HG03196 (cell line): ENCODE measurements around the gene ATP5MC2.
"Not testable (repeated sequence)": the region's sequence is repeated elsewhere in the genome, so short reads cannot be mapped to it uniquely, and the experiment has no call there.

Experiments
- ATAC-seq: cut with Tn5 transposase; IDR thresholded peaks from one replicate; pipeline ENCODE4 v1.9.1; 2021; ENCODE audit not compliant: unreplicated experiment

The ATP5MC2 gene

GRCh38 chr12:53675701-53676607 is at the start of gene ATP5MC2:
Gene ATP5MC2, minus strand, starts transcription at chr12:53676083. Its CDS starts 3,469 bp downstream, at chr12:53672614.
- ATAC-seq = peak; percentile 98

- no peak for ATAC-seq
Measured at GRCh38 chr12:53722450-53723041, 46.7 kb upstream of the ATP5MC2 start.

- no peak for ATAC-seq
Measured at GRCh38 chr12:53720946-53721345, 45.1 kb upstream of the ATP5MC2 start.

GRCh38 chr12:53719649-53720048 is 43.8 kb upstream of the ATP5MC2 start:
- no peak for ATAC-seq

GRCh38 chr12:53718567-53718966 is 42.7 kb upstream of the ATP5MC2 start:
- not testable (repeated sequence) for ATAC-seq

GRCh38 chr12:53717319-53717718 is 41.4 kb upstream of the ATP5MC2 start:
- ATAC-seq = no peak

GRCh38 chr12:53714004-53714403 is 38.1 kb upstream of the ATP5MC2 start:
- ATAC-seq = no peak

- no peak for ATAC-seq
Measured at GRCh38 chr12:53713516-53713915, 37.6 kb upstream of the ATP5MC2 start.

- ATAC-seq = no peak
Measured at GRCh38 chr12:53712059-53712643, 36.3 kb upstream of the ATP5MC2 start.

- ATAC-seq = no peak
Measured at GRCh38 chr12:53710091-53710490, 34.2 kb upstream of the ATP5MC2 start.

- no peak for ATAC-seq
Measured at GRCh38 chr12:53709671-53710070, 33.8 kb upstream of the ATP5MC2 start.

GRCh38 chr12:53706080-53706479 is 30.2 kb upstream of the ATP5MC2 start:
- no peak for ATAC-seq

- no peak for ATAC-seq
Measured at GRCh38 chr12:53703756-53704155, 27.9 kb upstream of the ATP5MC2 start.

GRCh38 chr12:53701518-53702264 is 25.8 kb upstream of the ATP5MC2 start:
- ATAC-seq = no peak

- ATAC-seq = no peak
Measured at GRCh38 chr12:53700567-53700966, 24.7 kb upstream of the ATP5MC2 start.

GRCh38 chr12:53699678-53700025 is 23.8 kb upstream of the ATP5MC2 start:
- no peak for ATAC-seq

GRCh38 chr12:53698948-53699677 is 23.2 kb upstream of the ATP5MC2 start:
- ATAC-seq = no peak

GRCh38 chr12:53696655-53697331 is 20.9 kb upstream of the ATP5MC2 start:
- ATAC-seq = no peak

GRCh38 chr12:53696285-53696654 is 20.4 kb upstream of the ATP5MC2 start:
- no peak for ATAC-seq
